SK-N-SH treated with all-trans-retinoic acid at 6 μM for 48 hours (cell line): ENCODE results near the gene KIRREL3.

Experiments
- ATAC-seq: fragments of 200-7000 bp; cut with Tn5 transposase; 3 replicates; pipeline ENCODE4 v1.9.1; 2020; ENCODE audit warnings: mild to moderate bottlenecking, moderate library complexity
- ARNTL ChIP-seq: fragments of 450-650 bp; formaldehyde crosslinking; IDR thresholded peaks from 2 replicates; pipeline ENCODE4 v1.5.0; 2020; ENCODE audit warnings: low read depth, mild to moderate bottlenecking, moderate library complexity, borderline replicate concordance
- BACH2 ChIP-seq: fragments of 250-450 bp; sonication (Bioruptor Pico); IDR thresholded peaks from 2 replicates; pipeline ENCODE4 v1.9.0; 2021; ENCODE audit warnings: mild to moderate bottlenecking, borderline replicate concordance
- CSDC2 ChIP-seq: fragments of 250-450 bp; sonication (Bioruptor Pico); IDR thresholded peaks from 2 replicates; pipeline ENCODE4 v1.5.0; 2020; ENCODE audit warnings: mild to moderate bottlenecking, moderate library complexity
- CSRNP3 ChIP-seq: fragments of 250-450 bp; sonication (Bioruptor Pico); IDR thresholded peaks from 2 replicates; pipeline ENCODE4 v1.5.1; 2021; ENCODE audit warnings: mild to moderate bottlenecking, moderate library complexity
- ESRRG ChIP-seq: fragments of 250-450 bp; sonication (Bioruptor Pico); IDR thresholded peaks from 2 replicates; pipeline ENCODE4 v1.6.1; 2021; ENCODE audit warnings: mild to moderate bottlenecking
- GLIS3 ChIP-seq: fragments of 250-450 bp; sonication (Bioruptor Pico); IDR thresholded peaks from 2 replicates; pipeline ENCODE4 v1.5.0; 2020; ENCODE audit warnings: mild to moderate bottlenecking, moderate library complexity
- ISL1 ChIP-seq: fragments of 250-450 bp; sonication (Bioruptor Pico); IDR thresholded peaks from 2 replicates; pipeline ENCODE4 v2.1.2; 2022; ENCODE audit warnings: mild to moderate bottlenecking, moderate library complexity
- OSR1 ChIP-seq: fragments of 250-450 bp; sonication (Bioruptor Pico); IDR thresholded peaks from 2 replicates; pipeline ENCODE4 v1.8.0; 2022; ENCODE audit warnings: moderate library complexity, mild to moderate bottlenecking, inconsistent platforms
- PATZ1 ChIP-seq: fragments of 250-450 bp; sonication (Bioruptor Pico); IDR thresholded peaks from 2 replicates; pipeline ENCODE4 v1.8.0; 2020; ENCODE audit warnings: mild to moderate bottlenecking, moderate library complexity, borderline replicate concordance
- PPARA ChIP-seq: fragments of 250-450 bp; sonication (Bioruptor Pico); IDR thresholded peaks from 2 replicates; pipeline ENCODE4 v1.5.0; 2020; ENCODE audit warnings: mild to moderate bottlenecking, borderline replicate concordance
- RARB ChIP-seq: fragments of 250-450 bp; sonication (Bioruptor Pico); IDR thresholded peaks from 2 replicates; pipeline ENCODE4 v1.8.0; 2021; ENCODE audit warnings: mild to moderate bottlenecking, moderate library complexity
- SNAI2 ChIP-seq: fragments of 250-450 bp; sonication (Bioruptor Pico); IDR thresholded peaks from 2 replicates; pipeline ENCODE4 v1.5.0; 2020; ENCODE audit warnings: mild to moderate bottlenecking, moderate library complexity
- TCF4 ChIP-seq: fragments of 250-450 bp; sonication (Bioruptor Pico); IDR thresholded peaks from 2 replicates; pipeline ENCODE4 v1.8.0; 2021; ENCODE audit warnings: mild to moderate bottlenecking, moderate library complexity, borderline replicate concordance
- TOX ChIP-seq: fragments of 250-450 bp; sonication (Bioruptor Pico); IDR thresholded peaks from 2 replicates; pipeline ENCODE4 v1.8.0; 2021; ENCODE audit warnings: mild to moderate bottlenecking, moderate library complexity, borderline replicate concordance
- ZC3H10 ChIP-seq: fragments of 250-450 bp; sonication (Bioruptor Pico); IDR thresholded peaks from 2 replicates; pipeline ENCODE4 v1.5.1; 2021; ENCODE audit warnings: mild to moderate bottlenecking, moderate library complexity
- ZFP3 ChIP-seq: fragments of 250-450 bp; sonication (Bioruptor Pico); IDR thresholded peaks from 2 replicates; pipeline ENCODE4 v1.5.0; 2020; ENCODE audit warnings: mild to moderate bottlenecking, moderate library complexity
- ZNF565 ChIP-seq: fragments of 450-650 bp; formaldehyde crosslinking; conservative IDR thresholded peaks from 2 replicates; pipeline ENCODE4 v1.5.0; 2020; ENCODE audit warnings: low read depth, mild to moderate bottlenecking, moderate library complexity
- ZNF70 ChIP-seq: fragments of 450-650 bp; formaldehyde crosslinking; IDR thresholded peaks from 2 replicates; pipeline ENCODE4 v1.5.0; 2020; ENCODE audit warnings: mild to moderate bottlenecking, moderate library complexity
- ZNF8 ChIP-seq: fragments of 450-650 bp; formaldehyde crosslinking; IDR thresholded peaks from 2 replicates; pipeline ENCODE4 v1.5.0; 2020; ENCODE audit warnings: mild to moderate bottlenecking, moderate library complexity
- TF ChIP-seq, protein P1 (sequence below): fragments of 250-450 bp; sonication (Bioruptor Pico); IDR thresholded peaks from 2 replicates; pipeline ENCODE4 v1.5.1; 2020; ENCODE audit warnings: low read depth, mild to moderate bottlenecking, moderate library complexity
- TF ChIP-seq, protein P2 (sequence below): fragments of 250-450 bp; sonication (Bioruptor Pico); IDR thresholded peaks from 2 replicates; pipeline ENCODE4 v1.5.0; 2020; ENCODE audit warnings: mild to moderate bottlenecking, moderate library complexity
- TF ChIP-seq, protein P3 (sequence below): fragments of 250-450 bp; sonication (Bioruptor Pico); IDR thresholded peaks from 2 replicates; pipeline ENCODE4 v1.8.0; 2021; ENCODE audit warnings: low read depth, mild to moderate bottlenecking, moderate library complexity, borderline replicate concordance

The KIRREL3 gene

DNA sequence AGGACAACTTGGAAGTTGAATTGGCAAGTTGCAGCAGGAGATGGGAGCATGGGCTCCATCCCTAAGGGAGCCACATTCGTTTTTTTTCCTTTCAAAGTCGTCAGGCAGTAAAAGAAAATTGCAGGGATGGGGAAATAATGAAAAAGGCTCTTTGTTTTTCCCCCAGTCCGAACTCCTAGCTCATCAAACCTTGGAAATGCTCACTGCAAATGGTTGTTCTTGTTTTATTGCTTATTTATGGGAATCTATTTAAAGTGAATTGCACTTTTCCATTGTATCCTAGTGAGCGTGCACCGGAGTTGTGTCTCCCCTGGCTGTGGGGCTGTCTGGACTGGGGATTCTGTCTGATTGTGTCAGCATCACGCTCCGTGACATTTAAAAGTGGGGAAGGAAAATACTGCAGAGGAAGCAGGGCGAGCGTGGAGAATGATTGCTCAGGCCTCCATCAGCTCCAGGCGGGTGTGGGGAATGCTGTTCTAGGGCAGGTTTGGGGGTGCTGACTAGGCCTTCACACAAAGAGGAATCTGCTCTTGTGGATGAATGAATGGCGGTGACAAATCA lies 306.4 kb downstream of the KIRREL3 start:
- no peak for ATAC-seq
- TF ChIP-seq PATZ1: no peak
- no peak for TF ChIP-seq RARB (CRISPR knock-in tag)
- no peak for TF ChIP-seq CSDC2 (CRISPR knock-in tag)
- no peak for TF ChIP-seq ESRRG (CRISPR knock-in tag)
- TF ChIP-seq ZC3H10 (CRISPR knock-in tag): no peak
- no peak for TF ChIP-seq ZFP3 (CRISPR knock-in tag)
- no peak for TF ChIP-seq SNAI2
- TF ChIP-seq, protein P1, sequence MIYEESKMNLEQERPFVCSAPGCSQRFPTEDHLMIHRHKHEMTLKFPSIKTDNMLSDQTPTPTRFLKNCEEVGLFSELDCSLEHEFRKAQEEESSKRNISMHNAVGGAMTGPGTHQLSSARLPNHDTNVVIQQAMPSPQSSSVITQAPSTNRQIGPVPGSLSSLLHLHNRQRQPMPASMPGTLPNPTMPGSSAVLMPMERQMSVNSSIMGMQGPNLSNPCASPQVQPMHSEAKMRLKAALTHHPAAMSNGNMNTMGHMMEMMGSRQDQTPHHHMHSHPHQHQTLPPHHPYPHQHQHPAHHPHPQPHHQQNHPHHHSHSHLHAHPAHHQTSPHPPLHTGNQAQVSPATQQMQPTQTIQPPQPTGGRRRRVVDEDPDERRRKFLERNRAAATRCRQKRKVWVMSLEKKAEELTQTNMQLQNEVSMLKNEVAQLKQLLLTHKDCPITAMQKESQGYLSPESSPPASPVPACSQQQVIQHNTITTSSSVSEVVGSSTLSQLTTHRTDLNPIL: no peak
- TF ChIP-seq TOX (CRISPR knock-in tag): no peak

- TF ChIP-seq TCF4 (CRISPR knock-in tag) (no peak), ARNTL (no peak), RARB (CRISPR knock-in tag) (no peak), ZNF8 (CRISPR knock-in tag) (no peak), TOX (CRISPR knock-in tag) (no peak), CSRNP3 (CRISPR knock-in tag) (no peak), ZNF565 (CRISPR knock-in tag) (no peak), ZC3H10 (CRISPR knock-in tag) (no peak), OSR1 (CRISPR knock-in tag) (no peak), GLIS3 (CRISPR knock-in tag) (no peak), SNAI2 (no peak), ESRRG (CRISPR knock-in tag) (no peak)
- TF ChIP-seq, protein P2, sequence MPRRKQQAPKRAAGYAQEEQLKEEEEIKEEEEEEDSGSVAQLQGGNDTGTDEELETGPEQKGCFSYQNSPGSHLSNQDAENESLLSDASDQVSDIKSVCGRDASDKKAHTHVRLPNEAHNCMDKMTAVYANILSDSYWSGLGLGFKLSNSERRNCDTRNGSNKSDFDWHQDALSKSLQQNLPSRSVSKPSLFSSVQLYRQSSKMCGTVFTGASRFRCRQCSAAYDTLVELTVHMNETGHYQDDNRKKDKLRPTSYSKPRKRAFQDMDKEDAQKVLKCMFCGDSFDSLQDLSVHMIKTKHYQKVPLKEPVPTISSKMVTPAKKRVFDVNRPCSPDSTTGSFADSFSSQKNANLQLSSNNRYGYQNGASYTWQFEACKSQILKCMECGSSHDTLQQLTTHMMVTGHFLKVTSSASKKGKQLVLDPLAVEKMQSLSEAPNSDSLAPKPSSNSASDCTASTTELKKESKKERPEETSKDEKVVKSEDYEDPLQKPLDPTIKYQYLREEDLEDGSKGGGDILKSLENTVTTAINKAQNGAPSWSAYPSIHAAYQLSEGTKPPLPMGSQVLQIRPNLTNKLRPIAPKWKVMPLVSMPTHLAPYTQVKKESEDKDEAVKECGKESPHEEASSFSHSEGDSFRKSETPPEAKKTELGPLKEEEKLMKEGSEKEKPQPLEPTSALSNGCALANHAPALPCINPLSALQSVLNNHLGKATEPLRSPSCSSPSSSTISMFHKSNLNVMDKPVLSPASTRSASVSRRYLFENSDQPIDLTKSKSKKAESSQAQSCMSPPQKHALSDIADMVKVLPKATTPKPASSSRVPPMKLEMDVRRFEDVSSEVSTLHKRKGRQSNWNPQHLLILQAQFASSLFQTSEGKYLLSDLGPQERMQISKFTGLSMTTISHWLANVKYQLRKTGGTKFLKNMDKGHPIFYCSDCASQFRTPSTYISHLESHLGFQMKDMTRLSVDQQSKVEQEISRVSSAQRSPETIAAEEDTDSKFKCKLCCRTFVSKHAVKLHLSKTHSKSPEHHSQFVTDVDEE (CRISPR knock-in tag): no peak
- TF ChIP-seq, protein P1: no peak
- no peak for ATAC-seq
Observed at GRCh38 chr11:126687477-126687876, 313.1 kb downstream of the KIRREL3 start.

DNA sequence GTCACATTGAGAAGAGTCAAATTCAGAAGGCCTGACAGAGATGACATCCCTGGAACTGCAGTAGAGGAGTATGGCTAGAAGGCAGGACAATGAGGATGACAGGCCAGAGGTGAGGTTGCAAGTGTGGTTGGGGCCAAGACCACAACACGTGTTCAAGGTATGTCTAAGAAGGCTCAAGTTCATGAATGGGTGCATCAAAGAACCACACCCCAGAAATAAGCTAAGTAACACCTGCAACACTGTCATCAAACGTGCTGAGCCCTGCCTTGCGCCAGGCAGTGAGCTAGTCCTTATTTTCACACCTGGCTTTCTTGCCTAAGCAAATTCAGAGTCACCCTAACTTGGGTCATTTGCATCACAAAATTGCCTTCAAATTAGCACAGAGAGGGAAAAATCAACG lies 313.6 kb downstream of the KIRREL3 start:
- ATAC-seq: no peak
- TF ChIP-seq, protein P3, sequence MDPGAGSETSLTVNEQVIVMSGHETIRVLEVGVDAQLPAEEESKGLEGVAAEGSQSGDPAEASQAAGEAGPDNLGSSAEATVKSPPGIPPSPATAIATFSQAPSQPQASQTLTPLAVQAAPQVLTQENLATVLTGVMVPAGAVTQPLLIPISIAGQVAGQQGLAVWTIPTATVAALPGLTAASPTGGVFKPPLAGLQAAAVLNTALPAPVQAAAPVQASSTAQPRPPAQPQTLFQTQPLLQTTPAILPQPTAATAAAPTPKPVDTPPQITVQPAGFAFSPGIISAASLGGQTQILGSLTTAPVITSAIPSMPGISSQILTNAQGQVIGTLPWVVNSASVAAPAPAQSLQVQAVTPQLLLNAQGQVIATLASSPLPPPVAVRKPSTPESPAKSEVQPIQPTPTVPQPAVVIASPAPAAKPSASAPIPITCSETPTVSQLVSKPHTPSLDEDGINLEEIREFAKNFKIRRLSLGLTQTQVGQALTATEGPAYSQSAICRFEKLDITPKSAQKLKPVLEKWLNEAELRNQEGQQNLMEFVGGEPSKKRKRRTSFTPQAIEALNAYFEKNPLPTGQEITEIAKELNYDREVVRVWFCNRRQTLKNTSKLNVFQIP (CRISPR knock-in tag): no peak
- no peak for TF ChIP-seq ZNF70 (CRISPR knock-in tag)
- no peak for TF ChIP-seq ZFP3 (CRISPR knock-in tag)
- no peak for TF ChIP-seq ESRRG (CRISPR knock-in tag)
- TF ChIP-seq PPARA (CRISPR knock-in tag): no peak
- no peak for TF ChIP-seq GLIS3 (CRISPR knock-in tag)
- no peak for TF ChIP-seq BACH2
- TF ChIP-seq OSR1 (CRISPR knock-in tag): no peak
- no peak for TF ChIP-seq SNAI2
- TF ChIP-seq ZNF8 (CRISPR knock-in tag): no peak
- TF ChIP-seq CSDC2 (CRISPR knock-in tag): no peak
- no peak for TF ChIP-seq ARNTL
- TF ChIP-seq RARB (CRISPR knock-in tag): no peak
- TF ChIP-seq ZNF565 (CRISPR knock-in tag): no peak
- no peak for TF ChIP-seq ISL1 (CRISPR knock-in tag)
- no peak for TF ChIP-seq ZC3H10 (CRISPR knock-in tag)
- no peak for TF ChIP-seq CSRNP3 (CRISPR knock-in tag)
- TF ChIP-seq TOX (CRISPR knock-in tag): no peak
